GM06990 (cell line): ENCODE measurements around the gene UBE2E1.
A peak's percentile ranks its signal among the peaks of the same experiment; 100 is the strongest.
"Not testable (repeated sequence)": the region's sequence is repeated elsewhere in the genome, so short reads cannot be mapped to it uniquely, and the experiment has no call there.

Experiments
- DNase-seq: peaks from one replicate; pipeline ENCODE4 v3.0.0-alpha.2; 2011; ENCODE audit not compliant: insufficient read length; ENCODE audit errors: extremely low read depth
- H3K27me3 ChIP-seq: replicated peaks from 2 replicates; pipeline ENCODE4 v1.6.0; 2011; ENCODE audit warnings: low read length; ENCODE audit not compliant: control insufficient read depth, insufficient read depth
- H3K36me3 ChIP-seq: 2 replicates; pipeline ENCODE4 v1.5.1; 2011; ENCODE audit warnings: low read length; ENCODE audit not compliant: control insufficient read depth, insufficient read depth
- H3K4me3 ChIP-seq: replicated peaks from 2 replicates; pipeline ENCODE4 v1.5.1; 2011; ENCODE audit warnings: low read depth, mild to moderate bottlenecking, control low read depth, low read length
- CTCF ChIP-seq: IDR thresholded peaks from 2 replicates; pipeline ENCODE4 v1.5.1; 2011; ENCODE audit warnings: low read length, control low read depth, mild to moderate bottlenecking, inconsistent platforms; ENCODE audit not compliant: insufficient read depth, poor library complexity, severe bottlenecking

Gene UBE2E1

GRCh38 chr3:23911397-23911796, 105.6 kb downstream of the UBE2E1 start:
- Histone ChIP-seq H3K4me3 (no peak overlapping the region), H3K36me3 (no peaks in the 10 kb centered on the region; the same call in 1 of the 2 replicates), H3K27me3 (no peaks in the 10 kb centered on the region)
- DNase-seq: no peak
- no peak for TF ChIP-seq CTCF

GRCh38 chr3:23912335-23912734, 106.6 kb downstream of the UBE2E1 start:
- not testable (repeated sequence) for H3K27me3 ChIP-seq, DNase-seq, H3K36me3 ChIP-seq, H3K4me3 ChIP-seq

- DNase-seq: no peak
- TF ChIP-seq CTCF: no peak
- Histone ChIP-seq H3K36me3 (peaks cover 2% of the 10 kb centered on the region; the same call in 1 of the 2 replicates), H3K4me3 (no peak overlapping the region), H3K27me3 (no peaks in the 10 kb centered on the region)
Measured at GRCh38 chr3:23913182-23913581, 107.4 kb downstream of the UBE2E1 start.

- Histone ChIP-seq H3K27me3 (no peaks in the 10 kb centered on the region), H3K36me3 (peaks cover 2% of the 10 kb centered on the region), H3K4me3 (no peak overlapping the region)
- no peak for TF ChIP-seq CTCF
- no peak for DNase-seq
Measured at GRCh38 chr3:23913873-23914743, 108.4 kb downstream of the UBE2E1 start.

GRCh38 chr3:23915537-23916108, 109.9 kb downstream of the UBE2E1 start:
- peaks cover 6% of the 10 kb centered on the region for H3K36me3 ChIP-seq
- no peak for DNase-seq
- peak overlapping the region; percentile 98 for H3K4me3 ChIP-seq
- H3K27me3 ChIP-seq: no peaks in the 10 kb centered on the region
- no peak for TF ChIP-seq CTCF

GRCh38 chr3:23916152-23916885, 110.6 kb downstream of the UBE2E1 start:
- DNase-seq: no peak

More at GRCh38 chr3:23916152-23916885, 110.6 kb downstream of the UBE2E1 start:
- no peak for TF ChIP-seq CTCF
- Histone ChIP-seq H3K4me3 (peak overlapping the region; percentile 98), H3K36me3 (peaks cover 7% of the 10 kb centered on the region), H3K27me3 (no peaks in the 10 kb centered on the region)
